ENCODE measurements around the gene GPA33.

- TF ChIP-seq CTCF (conservative IDR thresholded peaks at IDR 0.05 in 1 of 2, IDR thresholded peaks at IDR 0.05 in 1 of 2; ENCODE audit: low read depth in 1 of 2, low read length in 2 of 2) (no peak), EZH2 (IDR thresholded peaks at IDR 0.05; ENCODE audit: low read length, missing control alignments) (no peak)
Measured at GRCh38 chr1:167102906-167103573, 12.9 kb upstream of the GPA33 start.
